Stimulated activated CD4-positive, alpha-beta T cell treated with anti-CD3 and anti-CD28 coated beads, Interleukin-4, amount 100 ng/mL, for 4 hours (primary cell): ENCODE results near the gene FBXO39.
A peak's percentile ranks its signal among the peaks of the same experiment; 100 is the strongest.
"Not testable (repeated sequence)": the region's sequence is repeated elsewhere in the genome, so short reads cannot be mapped to it uniquely, and the experiment has no call there.

Experiments
- DNase-seq, 2 experiments: peaks; one replicate each; pipeline ENCODE4 v3.0.0-alpha.2; 2020

FBXO39 gene

DNA sequence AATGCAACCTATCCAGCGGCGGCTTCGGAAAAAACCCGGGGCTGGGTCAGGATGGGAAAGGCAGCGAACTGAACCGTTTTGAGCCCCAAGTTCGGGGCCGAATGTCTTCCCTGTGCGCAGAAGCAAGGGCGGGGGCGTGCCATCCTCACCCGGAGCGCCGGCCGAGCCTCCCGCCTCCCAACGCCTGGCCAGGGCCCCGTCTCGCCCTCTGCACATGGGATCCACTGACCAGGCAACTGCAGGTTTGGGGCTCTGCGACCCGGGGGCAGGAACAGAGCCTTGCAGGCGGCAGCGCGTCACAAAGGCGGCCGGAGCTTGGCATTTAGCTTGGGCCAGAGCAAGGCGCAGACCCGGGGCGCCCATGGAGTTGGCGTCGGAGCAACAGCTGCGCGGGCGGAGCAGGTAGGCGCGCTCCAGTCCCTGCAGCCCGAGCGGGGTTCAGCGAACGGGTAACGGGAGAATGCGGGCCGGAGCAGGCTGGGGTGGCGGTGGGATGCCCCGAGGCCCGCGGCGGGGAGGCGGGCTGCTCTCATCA lies at the start of gene FBXO39:
TSS of gene FBXO39 (plus strand) at position 345 of the 535 bp plus-strand sequence. CDS start 3,654 bp downstream, outside the sequence.
- peak in 1 of 2 experiments; percentile 27 for DNase-seq

- no peak for DNase-seq
Measured at GRCh38 chr17:6729531-6729930, 46.5 kb upstream of the FBXO39 start.

- not testable (repeated sequence) for DNase-seq
Measured at GRCh38 chr17:6746665-6747064, 29.4 kb upstream of the FBXO39 start.

- no peak for DNase-seq
Measured at GRCh38 chr17:6748617-6749016, 27.4 kb upstream of the FBXO39 start.

DNA sequence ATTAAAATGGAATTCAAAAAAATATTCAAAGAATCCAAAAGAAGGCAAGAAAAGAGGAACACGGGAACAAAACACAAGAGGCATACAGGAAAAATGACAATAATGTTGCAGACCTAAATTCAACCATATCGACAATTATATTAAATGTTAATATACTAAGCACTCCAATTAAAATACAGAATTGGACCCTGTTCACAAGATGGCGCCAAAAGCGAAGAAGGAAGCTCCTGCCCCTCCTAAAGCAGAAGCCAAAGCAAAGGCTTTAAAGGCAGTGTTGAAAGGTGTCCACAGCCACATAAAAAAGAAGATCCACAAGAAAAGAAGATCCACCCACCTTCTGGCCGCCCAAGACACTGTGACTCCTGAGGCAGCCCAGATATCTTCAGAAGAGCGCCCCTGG lies 26.5 kb upstream of the FBXO39 start:
- DNase-seq: no peak

DNA sequence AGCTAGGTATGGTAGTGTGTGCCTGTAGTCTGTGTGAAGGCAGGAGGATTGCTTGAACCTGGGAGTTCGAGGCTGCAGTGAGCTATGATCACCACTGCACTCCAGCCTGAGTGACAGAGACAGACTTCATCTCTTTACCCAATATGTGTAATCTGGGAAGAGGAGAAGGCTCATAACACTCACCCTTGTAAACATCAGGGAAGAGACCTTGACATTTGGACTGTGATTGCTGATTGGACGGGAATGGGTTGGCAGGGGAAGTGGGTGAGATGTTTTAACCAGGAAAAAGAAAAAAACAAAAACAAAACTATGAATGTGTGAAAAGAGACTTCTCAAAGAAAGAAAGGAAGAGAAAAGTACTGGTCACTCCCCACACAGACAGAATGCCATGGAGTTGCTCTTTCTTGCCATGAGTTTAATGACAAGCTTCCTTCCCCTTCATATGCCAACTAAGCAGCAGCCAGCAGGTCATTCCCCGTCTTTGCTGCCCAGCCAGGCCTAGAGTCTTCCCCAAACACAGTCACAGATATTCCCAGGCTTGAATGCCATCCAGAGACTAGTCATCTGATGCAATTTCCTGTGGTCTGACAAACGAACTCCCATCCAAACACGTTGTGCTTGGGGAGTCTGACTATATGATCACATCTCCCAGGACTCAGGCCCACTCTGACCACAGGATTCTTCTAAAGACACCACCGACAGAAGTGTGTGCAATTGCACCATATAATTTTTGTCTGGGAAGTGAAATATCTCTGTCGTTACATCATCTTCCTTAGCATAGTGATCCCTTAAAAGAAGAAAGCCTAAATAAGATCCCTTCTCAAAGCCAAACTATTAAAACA lies 23.7 kb upstream of the FBXO39 start:
- no peak for DNase-seq

GRCh38 chr17:6753006-6753445 lies 23.0 kb upstream of the FBXO39 start:
- DNase-seq: peak; percentile 17 to 72

- no peak for DNase-seq
Measured at GRCh38 chr17:6753546-6753945, 22.5 kb upstream of the FBXO39 start.

GRCh38 chr17:6755281-6755680 lies 20.7 kb upstream of the FBXO39 start:
- DNase-seq: no peak

DNA sequence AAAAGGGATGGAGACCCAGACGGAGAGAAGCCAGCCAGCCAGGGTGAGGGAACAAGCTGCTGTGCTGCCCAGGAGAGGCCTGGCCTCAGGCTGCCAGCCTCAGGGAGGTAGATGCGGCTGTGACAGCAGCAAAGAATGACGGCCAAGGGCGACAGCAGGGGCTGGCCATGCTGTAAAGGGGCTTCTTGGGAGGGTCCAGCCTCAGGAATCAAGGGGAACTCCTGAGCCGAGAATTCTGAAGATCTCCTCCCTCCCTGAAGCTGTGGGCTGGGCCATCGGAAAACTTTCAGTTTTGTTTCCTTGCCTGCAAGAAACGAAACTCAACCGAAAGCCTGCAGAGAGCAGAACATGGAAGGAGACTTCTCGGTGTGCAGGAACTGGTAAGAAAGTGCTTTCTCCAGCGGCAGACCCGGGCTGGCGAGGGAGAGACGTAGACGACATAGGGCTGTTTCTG lies 20.3 kb upstream of the FBXO39 start, which contains the start of gene XAF1:
TSS of gene XAF1 (plus strand) at position 316 of the 454 bp plus-strand sequence. CDS start at position 349, 33 bp downstream.
- peak; percentile 20 to 78 for DNase-seq

DNA sequence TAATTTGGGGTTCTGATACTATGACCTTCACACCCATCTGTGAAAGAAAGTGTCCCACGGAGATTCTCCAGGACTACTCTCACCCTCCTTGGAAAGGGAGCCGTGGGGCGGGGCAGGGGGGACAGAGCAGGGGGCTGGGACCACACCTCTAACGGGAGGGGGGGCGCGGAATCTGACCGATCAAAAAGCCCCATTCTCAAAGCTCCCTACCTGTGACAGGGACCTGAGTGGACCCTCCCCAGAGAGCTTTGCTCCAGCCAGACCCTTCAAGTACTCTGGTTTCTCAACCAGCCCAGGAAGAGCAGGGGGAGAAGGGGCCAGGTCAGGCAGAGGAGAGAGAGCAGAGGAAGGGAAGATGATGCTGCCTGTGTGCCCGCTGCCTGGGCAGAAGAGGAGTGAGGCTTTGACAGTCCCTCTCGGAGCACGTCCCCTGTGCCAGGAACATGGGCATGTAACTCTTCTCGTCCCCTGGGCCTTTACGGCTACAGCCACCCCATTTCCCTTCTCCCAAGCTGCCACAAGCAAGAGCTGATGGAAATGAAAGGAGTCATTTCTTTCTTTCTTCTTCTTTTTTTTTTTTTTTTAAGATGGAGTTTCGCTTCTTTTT lies 19.5 kb upstream of the FBXO39 start:
- DNase-seq: no peak

DNA sequence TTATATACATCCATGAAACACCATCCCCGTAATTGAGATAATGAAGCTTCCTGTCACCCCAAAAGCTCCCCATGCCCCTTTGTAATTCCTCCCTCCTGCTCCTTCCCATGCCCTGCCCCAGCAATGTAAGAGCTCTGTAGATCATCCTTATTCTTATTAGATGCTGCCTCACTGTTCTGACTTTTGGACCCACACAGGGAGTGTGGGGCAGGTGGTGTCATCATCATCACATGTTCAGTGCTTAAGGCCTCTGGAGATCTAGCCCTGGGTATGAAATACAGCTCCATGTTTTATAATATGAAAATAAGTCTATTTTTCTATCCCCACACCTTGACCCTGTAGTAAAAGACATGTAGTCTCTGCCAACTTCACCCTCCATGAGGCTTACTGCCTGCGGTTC lies 18.3 kb upstream of the FBXO39 start:
- DNase-seq: no peak

GRCh38 chr17:6761779-6762178 lies 14.2 kb upstream of the FBXO39 start:
- no peak for DNase-seq

- no peak for DNase-seq
Measured at GRCh38 chr17:6768447-6768846, 7.6 kb upstream of the FBXO39 start.

GRCh38 chr17:6772016-6772415 lies 4.0 kb upstream of the FBXO39 start:
- DNase-seq: no peak

DNA sequence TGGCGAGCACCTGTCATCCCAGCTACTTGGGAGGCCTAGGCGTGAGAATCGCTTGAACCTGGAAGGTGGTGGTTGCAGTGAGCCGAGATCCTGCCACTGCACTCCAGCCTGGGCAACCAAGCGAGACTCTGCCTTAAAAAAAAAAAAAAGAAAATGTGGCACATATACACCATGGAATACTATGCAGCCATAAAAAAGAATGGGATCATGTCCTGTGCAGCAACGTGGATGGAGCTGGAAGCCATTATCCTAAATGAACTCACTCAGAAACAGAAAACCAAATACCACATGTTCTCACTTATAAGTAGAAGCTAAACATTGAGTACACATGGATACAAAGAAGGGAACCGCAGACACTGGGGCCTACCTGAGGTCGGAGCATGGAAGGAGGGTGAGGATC lies 1.1 kb upstream of the FBXO39 start:
- not testable (repeated sequence) for DNase-seq

DNA sequence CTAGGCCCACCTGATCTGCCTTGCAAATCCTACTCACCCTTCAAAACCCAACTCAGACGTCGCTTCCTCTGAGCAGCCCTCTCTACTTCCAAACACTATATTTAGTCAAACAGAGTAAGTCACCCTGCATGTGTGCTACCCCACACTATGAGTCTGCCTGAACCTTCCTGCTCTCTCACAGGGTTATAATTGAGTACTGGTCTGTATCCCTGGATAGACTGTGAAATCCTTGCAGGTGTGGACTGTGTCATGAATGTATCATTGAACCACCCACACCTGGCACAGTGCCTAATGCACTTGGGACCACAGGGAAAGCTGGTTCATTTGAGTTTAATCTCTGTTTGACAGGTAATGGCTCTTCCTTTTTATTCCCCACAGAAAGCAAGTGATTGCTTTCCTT lies 3.4 kb downstream of the FBXO39 start:
- DNase-seq: no peak

- DNase-seq: no peak
Measured at GRCh38 chr17:6780001-6780400, 4.0 kb downstream of the FBXO39 start.

DNA sequence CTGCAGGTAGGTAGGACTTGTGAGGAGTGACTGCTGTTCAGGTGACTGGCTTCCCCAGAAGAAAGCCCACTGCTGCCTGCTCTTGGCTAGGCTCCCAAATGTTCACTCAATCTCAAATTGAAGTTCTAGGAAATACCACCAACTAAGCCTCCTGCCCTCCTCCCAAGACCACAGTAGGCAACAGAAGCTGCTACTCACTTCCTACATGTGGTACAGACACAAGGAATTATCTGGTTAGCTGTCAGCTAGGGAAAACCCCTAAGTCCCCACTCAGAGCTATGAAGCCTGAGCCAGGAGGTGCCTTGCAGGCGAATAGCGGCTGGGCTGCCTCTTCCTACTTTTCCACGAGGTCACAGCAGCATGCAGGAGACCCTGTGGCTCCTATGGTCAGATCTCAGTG lies 4.9 kb downstream of the FBXO39 start:
- no peak for DNase-seq

DNA sequence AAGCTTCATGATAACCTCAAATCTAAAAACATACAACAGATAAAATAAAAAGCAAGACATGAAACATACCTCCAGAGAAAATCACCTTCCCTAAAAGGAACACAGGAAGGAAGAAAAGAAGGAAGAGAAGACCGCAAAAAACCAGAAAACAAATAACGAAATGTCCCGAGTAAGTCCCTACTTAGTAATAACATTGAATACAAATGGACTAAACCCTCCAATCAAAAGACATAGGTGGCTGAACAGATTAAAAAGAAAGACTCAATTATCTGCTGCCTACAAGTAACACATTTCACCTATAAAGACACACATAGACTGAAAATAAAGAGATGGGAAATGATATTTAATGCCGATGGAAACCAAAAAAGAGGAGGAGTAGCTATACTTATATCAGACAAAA lies 6.2 kb downstream of the FBXO39 start:
- no peak for DNase-seq

DNA sequence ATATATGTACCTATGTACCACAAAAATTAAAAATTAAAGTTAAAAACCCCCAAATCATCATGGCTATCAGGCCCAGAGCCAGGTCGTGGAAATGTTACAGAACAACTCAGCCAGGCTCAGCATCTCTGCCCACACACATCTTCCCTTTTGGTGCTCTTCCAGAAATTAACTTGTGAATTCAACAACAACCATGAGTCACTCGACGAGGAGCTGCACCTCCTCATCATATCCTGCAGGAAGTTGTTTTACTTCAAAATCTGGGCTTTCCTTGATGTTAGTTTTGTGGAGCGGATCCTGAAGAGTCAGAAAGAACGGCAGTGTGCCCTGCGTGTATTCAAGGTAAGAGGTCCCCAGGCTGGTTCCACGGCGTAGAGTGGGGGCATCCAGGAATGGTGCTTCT lies 10.6 kb downstream of the FBXO39 start:
- no peak for DNase-seq

DNA sequence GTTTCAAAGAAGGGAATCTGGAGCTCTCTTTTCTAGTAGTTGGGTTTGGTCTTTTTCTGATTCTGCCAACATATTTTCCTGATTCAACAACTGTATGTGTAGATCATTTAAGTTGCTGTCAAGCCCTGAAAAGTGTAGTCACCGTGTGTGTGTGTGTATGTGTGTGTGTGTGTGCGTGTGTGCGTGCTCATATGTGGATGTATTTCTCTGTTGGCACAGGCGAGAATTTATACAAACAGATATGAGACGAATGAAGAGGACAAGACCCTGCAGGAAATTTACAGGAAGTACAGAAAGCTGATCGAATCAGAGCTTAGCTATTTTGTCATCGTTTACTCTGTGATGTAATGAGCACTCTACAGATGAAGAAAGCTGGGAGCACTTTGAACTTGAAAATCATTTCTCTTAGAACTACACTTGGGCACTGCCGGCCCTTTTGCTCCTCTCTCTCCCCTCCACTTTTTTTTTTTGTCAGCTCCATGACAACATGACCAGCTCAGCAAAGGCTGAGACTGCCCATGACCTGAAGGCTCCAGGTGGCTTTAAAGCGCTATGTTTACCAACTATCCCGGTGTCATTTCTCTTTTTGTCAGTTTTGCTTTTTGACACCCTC lies 11.2 kb downstream of the FBXO39 start:
- no peak for DNase-seq

GRCh38 chr17:6789146-6789545 lies 13.1 kb downstream of the FBXO39 start:
- DNase-seq: no peak
